Gastrocnemius medialis (tissue), 4 donors: ENCODE results near the gene SLC6A20. TPM values are rescaled to one million over a fixed set of nuclear protein-coding genes. Genes with fewer than 3 reads are reported as not detected.

Source experiments
- ATAC-seq, 2 donors: fragments of 150-250 bp; one replicate each; pipeline ENCODE4 v1.9.1; 2016
- DNase-seq, 2 donors: peaks; one replicate each; pipeline ENCODE4 v3.0.0-alpha.2; 2019
- H3K27ac ChIP-seq, 4 donors: fragments of 200-600 bp; sonication (generic); 1 replicate in 1 of 4; 2 replicates in 3 of 4; pipeline ENCODE4 v1.5.1; 2016 to 2018; ENCODE audit warnings: mild to moderate bottlenecking in 2 of 4, moderate library complexity in 1 of 4
- H3K27me3 ChIP-seq, 3 donors: fragments of 200-600 bp; sonication (generic) in 2 of 3; 1 replicate in 1 of 3; 2 replicates in 2 of 3; pipeline versions ENCODE4 v1.5.1 to v1.6.0; 2016 to 2019; ENCODE audit warnings: mild to moderate bottlenecking in 1 of 3, moderate library complexity in 1 of 3
- H3K36me3 ChIP-seq, 2 donors: fragments of 200-600 bp; sonication (generic) in 1 of 2; one replicate each; pipeline ENCODE4 v1.5.1; 2017 to 2018
- H3K4me1 ChIP-seq, 2 donors: fragments of 200-600 bp; sonication (generic) in 1 of 2; one replicate each; pipeline ENCODE4 v1.5.1; 2016 to 2017; ENCODE audit warnings: mild to moderate bottlenecking in 2 of 2
- H3K4me3 ChIP-seq, 4 donors: fragments of 200-600 bp; sonication (generic) in 3 of 4; 1 replicate in 1 of 4; 2 replicates in 3 of 4; pipeline ENCODE4 v1.5.1; 2016 to 2019; ENCODE audit warnings: mild to moderate bottlenecking in 2 of 4
- H3K9me3 ChIP-seq, 3 donors: fragments of 200-600 bp; sonication (generic) in 2 of 3; 1 replicate in 1 of 3; 2 replicates in 2 of 3; pipeline ENCODE4 v1.5.1; 2016 to 2019
- POLR2A ChIP-seq, 2 donors: fragments of 450-650 bp; IDR thresholded peaks; one replicate each; pipeline ENCODE4 v1.6.1; 2017; ENCODE audit warnings: antibody characterized with exemption in 2 of 2, mild to moderate bottlenecking in 2 of 2, moderate library complexity in 2 of 2
- in situ Hi-C, 4 donors: fragments of 200-750 bp; cut with MboI; loops; one replicate each; pipeline versions ENCODE4 v1.15.0 to v1.8.0; 2017; ENCODE audit warnings: low sequenced_read_pairs in 4 of 4
- intact Hi-C: fragments of 100-400 bp; cut with DNase I; formaldehyde crosslinking; loops from one replicate; pipeline ENCODE4 v1.15.1; 2023; ENCODE audit warnings: low total_unique reads
- total RNA-seq, 4 donors: library from RNA; depleted of rRNA; stranded (reverse); fragments of >200 nt; gene quantifications; one replicate each; pipeline versions ENCODE4 v1.1.0 to v1.2.3, GENCODE V29; 2016
- TF ChIP-seq, protein P1 (sequence below), 5 experiments: fragments of 450-650 bp in 3 of 5; fragments of 200-600 bp in 2 of 5; sonication (generic) in 2 of 5; IDR thresholded peaks in 4 of 5; conservative IDR thresholded peaks in 1 of 5; 1 replicate in 4 of 5; 2 replicates in 1 of 5; pipeline ENCODE4 v1.5.1; 2016 to 2019; ENCODE audit warnings: antibody characterized with exemption in 5 of 5, mild to moderate bottlenecking in 3 of 5, moderate library complexity in 3 of 5

SLC6A20 gene
- total RNA-seq, 4 donors from 2014 or later = 0.49 to 1.5 (median 0.64) TPM

DNA sequence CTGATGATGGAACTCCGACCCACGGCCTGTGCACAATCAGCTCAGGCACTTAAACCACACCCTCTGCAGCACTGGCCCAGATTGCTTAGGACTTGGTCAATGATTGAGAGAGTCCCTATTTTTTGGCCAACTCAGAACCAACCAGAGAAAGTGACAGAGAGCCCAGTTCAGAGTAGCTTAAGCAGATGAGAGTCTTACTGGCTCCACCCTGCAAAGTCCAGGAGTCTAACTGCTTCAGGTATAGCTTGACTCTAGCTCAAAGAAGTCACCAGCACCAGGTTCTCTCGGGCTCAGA is 20.1 kb downstream of the SLC6A20 start:
- no peaks in the 10 kb centered on the region for H3K36me3 ChIP-seq
- in situ Hi-C loops (no loop called here), intact Hi-C loops (no loop called here)
- TF ChIP-seq, protein P1, sequence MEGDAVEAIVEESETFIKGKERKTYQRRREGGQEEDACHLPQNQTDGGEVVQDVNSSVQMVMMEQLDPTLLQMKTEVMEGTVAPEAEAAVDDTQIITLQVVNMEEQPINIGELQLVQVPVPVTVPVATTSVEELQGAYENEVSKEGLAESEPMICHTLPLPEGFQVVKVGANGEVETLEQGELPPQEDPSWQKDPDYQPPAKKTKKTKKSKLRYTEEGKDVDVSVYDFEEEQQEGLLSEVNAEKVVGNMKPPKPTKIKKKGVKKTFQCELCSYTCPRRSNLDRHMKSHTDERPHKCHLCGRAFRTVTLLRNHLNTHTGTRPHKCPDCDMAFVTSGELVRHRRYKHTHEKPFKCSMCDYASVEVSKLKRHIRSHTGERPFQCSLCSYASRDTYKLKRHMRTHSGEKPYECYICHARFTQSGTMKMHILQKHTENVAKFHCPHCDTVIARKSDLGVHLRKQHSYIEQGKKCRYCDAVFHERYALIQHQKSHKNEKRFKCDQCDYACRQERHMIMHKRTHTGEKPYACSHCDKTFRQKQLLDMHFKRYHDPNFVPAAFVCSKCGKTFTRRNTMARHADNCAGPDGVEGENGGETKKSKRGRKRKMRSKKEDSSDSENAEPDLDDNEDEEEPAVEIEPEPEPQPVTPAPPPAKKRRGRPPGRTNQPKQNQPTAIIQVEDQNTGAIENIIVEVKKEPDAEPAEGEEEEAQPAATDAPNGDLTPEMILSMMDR (IDR thresholded peaks at IDR 0.05 in 4 of 5, conservative IDR thresholded peaks at IDR 0.05 in 1 of 5) = no peak
- TF ChIP-seq POLR2A (IDR thresholded peaks at IDR 0.05) = no peak
- no peaks in the 10 kb centered on the region for H3K9me3 ChIP-seq
- H3K4me3 ChIP-seq = no peak overlapping the region
- H3K27me3 ChIP-seq = no peaks in the 10 kb centered on the region
- ATAC-seq = no peak
- H3K27ac ChIP-seq = no peak overlapping the region
- no peak for DNase-seq
- peaks cover 0 to 9% of the 10 kb centered on the region in 2 donors for H3K4me1 ChIP-seq

DNA sequence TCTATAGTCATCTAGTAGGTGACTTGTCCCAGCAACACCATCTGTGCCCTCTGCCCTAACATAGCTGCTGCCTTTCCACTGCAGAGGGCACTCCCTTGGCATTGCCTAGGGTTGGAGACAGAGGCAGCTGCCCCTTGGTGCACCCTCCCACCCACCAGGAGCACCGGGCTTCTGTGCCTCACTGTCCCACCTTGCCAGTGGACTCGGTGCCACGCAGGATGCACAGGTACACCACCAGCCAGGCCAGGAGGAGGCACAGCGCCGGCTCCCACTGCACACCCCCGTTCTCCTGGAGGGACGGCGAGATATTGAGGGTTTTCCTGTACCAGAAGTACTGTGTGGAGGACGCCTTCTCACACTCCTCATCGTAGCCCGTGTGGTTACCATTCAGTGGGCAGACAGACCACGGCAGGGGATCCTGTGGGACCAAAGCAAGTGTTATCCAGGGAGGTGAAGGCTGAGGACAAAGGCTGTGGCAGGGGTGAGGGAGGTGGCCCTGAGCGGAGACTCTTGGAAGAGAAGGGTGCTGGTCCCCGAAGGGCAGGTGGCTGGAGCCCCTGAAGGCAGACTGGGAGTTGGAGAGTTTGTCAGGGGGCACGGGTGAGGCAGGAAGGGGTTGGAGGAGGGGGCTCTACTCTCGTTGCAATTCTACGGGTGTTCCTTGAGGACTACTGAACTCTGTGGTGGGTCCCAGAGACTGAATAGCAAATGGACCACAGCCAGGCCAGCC is 20.6 kb downstream of the SLC6A20 start:
- no peaks in the 10 kb centered on the region for H3K27me3 ChIP-seq
- no peak overlapping the region for H3K4me3 ChIP-seq
- DNase-seq (no peak), ATAC-seq (no peak)
- in situ Hi-C loops = no loop called here
- TF ChIP-seq, protein P1 (IDR thresholded peaks at IDR 0.05 in 4 of 5, conservative IDR thresholded peaks at IDR 0.05 in 1 of 5) = no peak
- no peak for TF ChIP-seq POLR2A (IDR thresholded peaks at IDR 0.05)
- H3K9me3 ChIP-seq = no peaks in the 10 kb centered on the region
- no peak overlapping the region for H3K27ac ChIP-seq
- intact Hi-C loops = no loop called here
- no peaks in the 10 kb centered on the region for H3K36me3 ChIP-seq
- peaks cover 0 to 9% of the 10 kb centered on the region in 2 donors for H3K4me1 ChIP-seq

DNA sequence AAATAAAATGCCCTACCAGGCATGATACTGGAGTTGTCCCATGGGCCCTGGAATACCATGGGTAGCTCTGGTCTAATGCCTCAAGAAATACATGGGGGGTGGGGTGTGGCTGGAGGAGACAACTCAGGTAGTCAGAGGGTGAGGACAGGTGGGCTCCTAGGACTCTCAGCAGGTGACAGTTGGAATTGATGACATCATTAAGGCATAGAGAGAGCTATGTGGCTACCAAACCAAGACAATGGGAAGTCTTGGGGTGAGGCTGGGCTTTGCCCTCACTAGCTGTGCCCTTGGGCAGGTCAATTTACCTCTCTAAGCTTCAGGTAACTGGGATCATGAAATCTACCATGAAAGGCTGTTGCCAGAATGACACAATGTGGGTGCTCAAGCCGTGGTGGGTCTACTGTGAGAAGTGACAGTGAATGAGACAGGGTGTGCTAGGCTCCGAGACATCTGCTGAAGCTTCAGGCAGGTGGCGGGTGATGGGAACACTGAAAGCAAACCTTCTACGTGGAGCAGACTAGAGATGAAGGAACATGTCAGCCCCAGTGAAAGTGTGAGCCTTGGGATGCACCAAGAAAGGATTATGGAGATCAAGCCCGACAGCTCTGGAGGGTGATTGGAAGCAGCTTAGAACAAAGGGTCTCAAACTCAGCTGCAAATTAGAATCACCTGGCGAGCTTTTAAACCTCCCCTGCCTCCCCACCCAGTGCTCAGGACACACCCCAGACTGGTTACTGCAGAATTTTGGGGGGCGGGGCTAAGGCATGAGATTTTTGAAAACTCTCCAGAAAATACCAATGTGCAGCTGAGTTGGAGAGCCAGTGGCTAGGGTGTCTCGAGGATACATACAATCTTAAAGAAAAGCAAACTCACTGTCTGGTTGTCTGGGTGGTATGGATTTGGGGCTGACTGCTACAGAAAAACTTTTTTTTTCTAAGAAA is 21.5 kb downstream of the SLC6A20 start:
- DNase-seq (no peak), ATAC-seq (no peak)
- Histone ChIP-seq H3K27ac (no peak overlapping the region), H3K4me3 (no peak overlapping the region), H3K36me3 (no peaks in the 10 kb centered on the region), H3K9me3 (no peaks in the 10 kb centered on the region), H3K4me1 (peaks cover 0 to 9% of the 10 kb centered on the region in 2 donors), H3K27me3 (no peaks in the 10 kb centered on the region)
- intact Hi-C loops = no loop called here
- in situ Hi-C loops = loop anchor here (25.0 kb wide), 3 partner anchors 137 to 312 kb away; no protein-coding TSS in a partner anchor
- TF ChIP-seq POLR2A (IDR thresholded peaks at IDR 0.05) = no peak
- TF ChIP-seq, protein P1 (IDR thresholded peaks at IDR 0.05 in 4 of 5, conservative IDR thresholded peaks at IDR 0.05 in 1 of 5) = no peak

DNA sequence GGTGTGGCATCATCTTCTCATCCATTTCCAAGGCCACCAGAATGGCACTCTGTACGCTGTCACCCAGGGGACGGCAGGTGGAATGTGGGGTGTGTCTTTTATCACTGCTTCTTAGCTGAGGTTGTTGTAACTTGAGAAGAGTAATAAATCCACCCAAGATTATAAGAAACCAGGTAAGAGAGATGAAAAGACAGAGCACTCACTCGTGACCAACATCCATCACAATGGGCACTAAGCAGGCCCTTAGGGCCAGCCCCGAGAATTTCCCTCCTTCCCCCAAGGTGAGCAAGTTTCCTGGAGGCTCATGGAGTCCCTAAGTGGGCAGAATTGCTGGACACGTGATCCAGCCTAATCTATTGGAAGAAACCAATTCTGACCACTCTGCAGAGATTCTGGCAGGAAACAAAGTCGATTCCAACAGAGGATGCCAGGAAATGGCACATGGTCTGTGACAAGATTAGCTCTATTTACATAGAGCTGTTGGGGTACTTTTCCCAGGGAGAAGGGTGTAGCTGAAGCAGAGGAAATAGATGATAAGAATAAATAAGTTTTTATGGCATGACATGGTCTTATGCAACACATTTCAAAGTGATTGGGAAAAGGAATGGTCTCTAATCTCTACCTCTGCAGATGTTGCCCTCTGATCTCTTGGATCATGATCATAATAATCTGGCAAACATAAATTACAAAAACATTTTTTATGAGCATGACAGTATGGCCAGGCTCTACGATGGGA is 22.5 kb downstream of the SLC6A20 start:
- Histone ChIP-seq H3K36me3 (no peaks in the 10 kb centered on the region), H3K4me1 (peaks cover 0 to 9% of the 10 kb centered on the region in 2 donors), H3K9me3 (no peaks in the 10 kb centered on the region), H3K27ac (no peak overlapping the region), H3K4me3 (no peak overlapping the region), H3K27me3 (no peaks in the 10 kb centered on the region)
- intact Hi-C loops = no loop called here
- in situ Hi-C loops = loop anchor here (25.0 kb wide), 3 partner anchors 138 to 313 kb away; no protein-coding TSS in a partner anchor
- TF ChIP-seq, protein P1 (IDR thresholded peaks at IDR 0.05 in 4 of 5, conservative IDR thresholded peaks at IDR 0.05 in 1 of 5) = no peak
- TF ChIP-seq POLR2A (IDR thresholded peaks at IDR 0.05) = no peak
- DNase-seq (no peak), ATAC-seq (no peak)
